HL-60 (cell line): ENCODE results near the gene TPRX1.
"Not testable (repeated sequence)": the region's sequence is repeated elsewhere in the genome, so short reads cannot be mapped to it uniquely, and the experiment has no call there.

ENCODE experiments used
- CTCF ChIP-seq: IDR thresholded peaks from one replicate; pipeline ENCODE4 v1.5.1; 2011; ENCODE audit warnings: low read length, control low read depth, inconsistent platforms; ENCODE audit not compliant: insufficient read depth
- GABPA ChIP-seq: IDR thresholded peaks from 2 replicates; pipeline ENCODE4 v1.6.1; 2012; ENCODE audit warnings: low read depth
- POLR2AphosphoS5 ChIP-seq: IDR thresholded peaks from 2 replicates; pipeline ENCODE4 v1.6.1; 2012; ENCODE audit warnings: low read depth
- REST ChIP-seq: IDR thresholded peaks from 2 replicates; pipeline ENCODE4 v1.6.1; 2012; ENCODE audit warnings: low read depth; ENCODE audit not compliant: insufficient replicate concordance

- not testable (repeated sequence) for TF ChIP-seq REST, CTCF, GABPA, POLR2AphosphoS5
Observed at GRCh38 chr19:47804451-47804850, at the start of gene TPRX1.
